ENCODE results near the gene SGPL1. TPM values are rescaled to one million over a fixed set of nuclear protein-coding genes. Genes with fewer than 3 reads are reported as not detected.

The SGPL1 gene
- total RNA-seq, 4 donors from 2014 or later: 24.9 to 65.4 (median 61.3) TPM

DNA sequence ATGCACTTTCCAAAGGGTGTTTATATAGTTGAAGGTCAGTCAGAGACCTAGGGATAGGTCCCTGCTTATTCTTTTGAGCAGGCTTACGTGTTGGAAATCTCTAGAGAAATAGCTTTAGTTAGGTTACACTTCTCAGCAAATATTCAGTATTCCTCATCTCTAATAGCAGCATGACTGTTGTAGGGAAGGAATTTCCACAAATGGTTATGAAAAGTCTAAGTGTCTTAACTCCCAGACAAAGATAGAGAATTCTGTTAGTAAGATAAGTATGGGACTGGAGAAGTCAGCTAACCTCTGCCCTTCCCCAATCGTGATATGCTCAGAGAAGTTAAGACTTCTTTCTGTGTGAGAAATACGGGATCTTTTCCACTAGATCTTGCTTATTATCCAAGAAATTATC, 16.5 kb downstream of the SGPL1 start:
- no peaks in the 10 kb centered on the region for H3K27me3 ChIP-seq
- DNase-seq: no peak
- no peak overlapping the region for H3K4me3 ChIP-seq
- TF ChIP-seq POLR2A (IDR thresholded peaks at IDR 0.05) (no peak), EP300 (IDR thresholded peaks at IDR 0.05; ENCODE audit: low read depth) (no peak), POLR2AphosphoS5 (IDR thresholded peaks at IDR 0.05) (no peak)
- TF ChIP-seq, protein P1, sequence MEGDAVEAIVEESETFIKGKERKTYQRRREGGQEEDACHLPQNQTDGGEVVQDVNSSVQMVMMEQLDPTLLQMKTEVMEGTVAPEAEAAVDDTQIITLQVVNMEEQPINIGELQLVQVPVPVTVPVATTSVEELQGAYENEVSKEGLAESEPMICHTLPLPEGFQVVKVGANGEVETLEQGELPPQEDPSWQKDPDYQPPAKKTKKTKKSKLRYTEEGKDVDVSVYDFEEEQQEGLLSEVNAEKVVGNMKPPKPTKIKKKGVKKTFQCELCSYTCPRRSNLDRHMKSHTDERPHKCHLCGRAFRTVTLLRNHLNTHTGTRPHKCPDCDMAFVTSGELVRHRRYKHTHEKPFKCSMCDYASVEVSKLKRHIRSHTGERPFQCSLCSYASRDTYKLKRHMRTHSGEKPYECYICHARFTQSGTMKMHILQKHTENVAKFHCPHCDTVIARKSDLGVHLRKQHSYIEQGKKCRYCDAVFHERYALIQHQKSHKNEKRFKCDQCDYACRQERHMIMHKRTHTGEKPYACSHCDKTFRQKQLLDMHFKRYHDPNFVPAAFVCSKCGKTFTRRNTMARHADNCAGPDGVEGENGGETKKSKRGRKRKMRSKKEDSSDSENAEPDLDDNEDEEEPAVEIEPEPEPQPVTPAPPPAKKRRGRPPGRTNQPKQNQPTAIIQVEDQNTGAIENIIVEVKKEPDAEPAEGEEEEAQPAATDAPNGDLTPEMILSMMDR (IDR thresholded peaks at IDR 0.05): no peak
- H3K9me3 ChIP-seq: no peaks in the 10 kb centered on the region
- H3K36me3 ChIP-seq: no peaks in the 10 kb centered on the region
- peak overlapping the region in 2 of 4 donors; percentile 0 to 4 for H3K27ac ChIP-seq
- 85 to 91% methylated on average over 3 of the region's 3 CpGs for WGBS, 2 donors (ENCODE audit: low coverage in 1 of 2)
- peaks cover 5 to 63% (median 34%) of the 10 kb centered on the region in 4 donors for H3K4me1 ChIP-seq
- in situ Hi-C loops (cut with MboI; ENCODE audit: low pct_ligation_motif_present in 1 of 4, low pct_unique_long_range_greater_than_20kb in 1 of 4, low sequenced_read_pairs in 3 of 4) (no loop called here), intact Hi-C loops (cut with DNase I; ENCODE audit: low total_unique reads) (no loop called here)

DNA sequence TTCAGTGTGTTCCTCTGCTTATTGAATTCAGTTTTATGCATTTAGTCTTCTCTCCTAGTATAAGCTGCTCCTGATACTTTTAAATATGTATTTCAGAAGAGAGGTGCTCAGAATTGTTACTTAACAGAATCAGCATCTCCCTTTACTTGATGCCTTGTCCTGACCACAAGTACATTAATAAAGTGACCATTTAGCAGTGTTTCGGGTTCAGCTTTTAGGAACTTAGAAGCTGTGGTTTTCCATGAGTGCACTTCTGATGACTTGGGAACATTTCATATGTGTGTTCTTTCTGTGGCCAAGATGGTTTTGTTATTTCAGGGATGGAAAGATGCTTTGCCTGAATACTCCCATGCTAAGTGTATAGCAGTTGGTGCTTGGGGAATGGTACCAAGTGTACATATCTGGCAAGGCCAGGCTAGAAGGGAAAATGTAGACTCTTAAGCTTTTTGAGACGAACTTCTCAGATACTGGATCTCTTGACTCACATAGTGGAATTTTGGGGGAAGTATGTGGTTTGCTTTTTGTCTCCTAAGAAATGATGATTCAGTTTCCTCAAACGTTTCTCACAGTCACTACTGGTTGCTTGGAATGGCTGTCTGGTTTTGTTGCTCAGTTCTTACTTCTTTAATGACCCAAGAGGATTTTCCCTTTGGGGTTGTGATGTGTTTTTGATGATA, 17.2 kb downstream of the SGPL1 start:
- no peaks in the 10 kb centered on the region for H3K9me3 ChIP-seq
- H3K27ac ChIP-seq: peak overlapping the region in 3 of 4 donors; percentile 0 to 4 (median 4)
- TF ChIP-seq, protein P1 (IDR thresholded peaks at IDR 0.05): no peak
- TF ChIP-seq POLR2A (IDR thresholded peaks at IDR 0.05) (no peak), EP300 (IDR thresholded peaks at IDR 0.05; ENCODE audit: low read depth) (no peak), POLR2AphosphoS5 (IDR thresholded peaks at IDR 0.05) (no peak)
- H3K36me3 ChIP-seq: no peaks in the 10 kb centered on the region
- DNase-seq: no peak
- in situ Hi-C loops (cut with MboI; ENCODE audit: low pct_ligation_motif_present in 1 of 4, low pct_unique_long_range_greater_than_20kb in 1 of 4, low sequenced_read_pairs in 3 of 4) (no loop called here), intact Hi-C loops (cut with DNase I; ENCODE audit: low total_unique reads) (no loop called here)
- H3K4me1 ChIP-seq: peaks cover 5 to 55% (median 31%) of the 10 kb centered on the region in 4 donors
- H3K27me3 ChIP-seq: no peaks in the 10 kb centered on the region
- WGBS, 2 donors (ENCODE audit: low coverage in 1 of 2): 56 to 58% methylated on average over 3 of the region's 3 CpGs
- no peak overlapping the region for H3K4me3 ChIP-seq

DNA sequence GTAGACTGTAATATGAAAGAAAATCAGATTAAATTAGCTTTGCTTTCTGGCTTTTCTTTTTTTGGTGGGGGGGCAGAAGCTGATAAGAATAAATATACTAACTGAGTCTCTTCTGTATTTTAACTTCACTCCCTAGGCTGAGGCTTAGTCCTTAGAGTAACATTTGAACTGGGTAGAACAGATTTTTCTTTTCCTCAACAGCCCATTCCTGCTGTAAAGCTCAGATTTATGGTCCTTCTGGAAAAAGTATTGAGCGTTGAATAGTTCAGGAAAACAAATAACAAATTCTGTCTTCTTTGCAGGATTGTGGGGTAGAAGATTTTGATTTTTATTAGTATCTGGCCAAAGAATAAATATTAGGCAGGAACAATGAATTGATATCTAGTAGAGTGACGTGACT, 17.9 kb downstream of the SGPL1 start:
- no peaks in the 10 kb centered on the region for H3K27me3 ChIP-seq
- no peak for DNase-seq

DNA sequence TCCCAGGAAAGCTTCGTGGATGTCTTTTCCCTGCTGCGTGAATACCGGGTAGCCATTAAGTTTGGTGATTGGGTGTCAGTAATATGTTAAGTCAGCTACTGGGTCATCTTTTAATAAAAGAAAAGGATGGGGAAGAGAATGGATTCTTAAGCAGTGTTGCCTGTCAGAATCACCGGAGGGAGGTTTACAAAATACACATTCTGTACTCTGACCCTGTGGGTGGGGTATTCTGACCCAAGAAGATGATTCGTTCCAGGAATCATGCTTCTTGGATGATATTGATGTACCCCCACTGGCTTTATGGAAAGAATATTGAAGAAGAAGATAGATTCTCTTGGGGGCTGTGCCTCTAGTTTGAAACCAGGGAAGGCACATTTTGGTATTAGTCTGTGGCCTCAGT, 18.3 kb downstream of the SGPL1 start:
- H3K27ac ChIP-seq: no peak overlapping the region

More for the DNA sequence above, 17.9 kb downstream of the SGPL1 start:
- Histone ChIP-seq H3K36me3 (no peaks in the 10 kb centered on the region), H3K27ac (peak overlapping the region in 1 of 4 donors; percentile 0), H3K4me1 (peaks cover 4 to 50% (median 28%) of the 10 kb centered on the region in 4 donors), H3K4me3 (no peak overlapping the region), H3K9me3 (no peaks in the 10 kb centered on the region)
- in situ Hi-C loops (cut with MboI; ENCODE audit: low pct_ligation_motif_present in 1 of 4, low pct_unique_long_range_greater_than_20kb in 1 of 4, low sequenced_read_pairs in 3 of 4): no loop called here
- no peak for TF ChIP-seq POLR2A (IDR thresholded peaks at IDR 0.05)
- no peak for TF ChIP-seq EP300 (IDR thresholded peaks at IDR 0.05; ENCODE audit: low read depth)
- TF ChIP-seq, protein P1 (IDR thresholded peaks at IDR 0.05): no peak
- no peak for TF ChIP-seq POLR2AphosphoS5 (IDR thresholded peaks at IDR 0.05)
- intact Hi-C loops (cut with DNase I; ENCODE audit: low total_unique reads): no loop called here
- 58 to 80% methylated on average over 2 of the region's 2 CpGs for WGBS, 2 donors (ENCODE audit: low coverage in 1 of 2)

More for the DNA sequence above, 18.3 kb downstream of the SGPL1 start:
- Histone ChIP-seq H3K27me3 (no peaks in the 10 kb centered on the region), H3K36me3 (no peaks in the 10 kb centered on the region), H3K4me3 (no peak overlapping the region), H3K4me1 (peaks cover under 1 to 46% (median 25%) of the 10 kb centered on the region in 4 donors), H3K9me3 (no peaks in the 10 kb centered on the region)
- 67 to 78% methylated on average over 1 to 5 of the region's 5 CpGs for WGBS, 2 donors (ENCODE audit: low coverage in 1 of 2)
- intact Hi-C loops (cut with DNase I; ENCODE audit: low total_unique reads): no loop called here
- in situ Hi-C loops (cut with MboI; ENCODE audit: low pct_ligation_motif_present in 1 of 4, low pct_unique_long_range_greater_than_20kb in 1 of 4, low sequenced_read_pairs in 3 of 4): no loop called here
- TF ChIP-seq POLR2A (IDR thresholded peaks at IDR 0.05): no peak
- TF ChIP-seq EP300 (IDR thresholded peaks at IDR 0.05; ENCODE audit: low read depth): no peak
- TF ChIP-seq POLR2AphosphoS5 (IDR thresholded peaks at IDR 0.05): no peak
- TF ChIP-seq, protein P1 (IDR thresholded peaks at IDR 0.05): no peak
- no peak for DNase-seq
